ENCODE results near the gene EIF4G3.

Gene EIF4G3

DNA sequence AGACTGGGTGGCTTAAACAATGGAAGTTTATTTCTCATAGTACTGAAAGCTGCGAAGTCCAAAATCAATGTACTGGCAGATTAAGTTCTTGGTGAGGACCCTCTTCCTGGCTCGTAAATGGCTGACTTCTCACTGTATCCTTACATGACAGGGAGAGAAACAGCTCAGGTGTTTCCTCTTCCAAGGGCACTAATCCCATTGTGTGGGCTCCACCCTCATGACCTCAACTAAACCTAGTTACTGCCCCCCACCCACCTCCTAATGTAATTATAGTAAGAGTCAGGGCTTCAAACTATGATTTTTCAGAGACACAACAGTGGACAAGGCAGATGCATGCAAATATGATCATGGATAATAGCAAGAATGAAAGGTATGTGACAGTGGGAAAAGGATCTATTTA, 308.4 kb downstream of the EIF4G3 start:
- no peak for ATAC-seq
- TF ChIP-seq SNAI2 (CRISPR knock-in tag; IDR thresholded peaks at IDR 0.05) (no peak), ISL1 (CRISPR knock-in tag; IDR thresholded peaks at IDR 0.05) (no peak), CSDC2 (CRISPR knock-in tag; IDR thresholded peaks at IDR 0.05) (no peak)
- TF ChIP-seq, protein P1, sequence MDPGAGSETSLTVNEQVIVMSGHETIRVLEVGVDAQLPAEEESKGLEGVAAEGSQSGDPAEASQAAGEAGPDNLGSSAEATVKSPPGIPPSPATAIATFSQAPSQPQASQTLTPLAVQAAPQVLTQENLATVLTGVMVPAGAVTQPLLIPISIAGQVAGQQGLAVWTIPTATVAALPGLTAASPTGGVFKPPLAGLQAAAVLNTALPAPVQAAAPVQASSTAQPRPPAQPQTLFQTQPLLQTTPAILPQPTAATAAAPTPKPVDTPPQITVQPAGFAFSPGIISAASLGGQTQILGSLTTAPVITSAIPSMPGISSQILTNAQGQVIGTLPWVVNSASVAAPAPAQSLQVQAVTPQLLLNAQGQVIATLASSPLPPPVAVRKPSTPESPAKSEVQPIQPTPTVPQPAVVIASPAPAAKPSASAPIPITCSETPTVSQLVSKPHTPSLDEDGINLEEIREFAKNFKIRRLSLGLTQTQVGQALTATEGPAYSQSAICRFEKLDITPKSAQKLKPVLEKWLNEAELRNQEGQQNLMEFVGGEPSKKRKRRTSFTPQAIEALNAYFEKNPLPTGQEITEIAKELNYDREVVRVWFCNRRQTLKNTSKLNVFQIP (CRISPR knock-in tag; IDR thresholded peaks at IDR 0.05; ENCODE audit: borderline replicate concordance, low read depth) = no peak

DNA sequence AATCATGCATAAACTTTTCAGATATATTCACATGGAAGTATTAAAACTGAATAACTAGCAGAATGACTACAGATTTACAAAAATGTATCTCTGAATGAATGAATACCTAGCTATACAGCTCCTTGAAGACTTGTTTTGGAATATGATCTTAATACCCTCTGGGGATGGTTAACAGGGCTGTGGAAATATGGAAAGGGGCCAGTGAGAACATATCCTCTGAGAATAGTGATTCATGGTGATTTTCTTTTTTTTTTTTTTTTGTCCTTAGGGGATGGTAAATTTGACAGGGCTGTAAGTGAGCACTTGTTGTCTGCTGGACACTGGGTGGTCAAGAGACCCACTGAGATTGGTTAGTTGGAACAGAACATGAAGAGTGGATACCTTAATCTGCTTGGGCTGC, 308.9 kb downstream of the EIF4G3 start:
- TF ChIP-seq, protein P2, sequence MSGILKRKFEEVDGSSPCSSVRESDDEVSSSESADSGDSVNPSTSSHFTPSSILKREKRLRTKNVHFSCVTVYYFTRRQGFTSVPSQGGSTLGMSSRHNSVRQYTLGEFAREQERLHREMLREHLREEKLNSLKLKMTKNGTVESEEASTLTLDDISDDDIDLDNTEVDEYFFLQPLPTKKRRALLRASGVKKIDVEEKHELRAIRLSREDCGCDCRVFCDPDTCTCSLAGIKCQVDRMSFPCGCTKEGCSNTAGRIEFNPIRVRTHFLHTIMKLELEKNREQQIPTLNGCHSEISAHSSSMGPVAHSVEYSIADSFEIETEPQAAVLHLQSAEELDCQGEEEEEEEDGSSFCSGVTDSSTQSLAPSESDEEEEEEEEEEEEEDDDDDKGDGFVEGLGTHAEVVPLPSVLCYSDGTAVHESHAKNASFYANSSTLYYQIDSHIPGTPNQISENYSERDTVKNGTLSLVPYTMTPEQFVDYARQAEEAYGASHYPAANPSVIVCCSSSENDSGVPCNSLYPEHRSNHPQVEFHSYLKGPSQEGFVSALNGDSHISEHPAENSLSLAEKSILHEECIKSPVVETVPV (CRISPR knock-in tag; IDR thresholded peaks at IDR 0.05) = no peak
- TF ChIP-seq TCF4 (CRISPR knock-in tag; IDR thresholded peaks at IDR 0.05; ENCODE audit: borderline replicate concordance) = no peak
- TF ChIP-seq PPARA (CRISPR knock-in tag; IDR thresholded peaks at IDR 0.05; ENCODE audit: borderline replicate concordance) = no peak
- TF ChIP-seq, protein P1 (CRISPR knock-in tag; IDR thresholded peaks at IDR 0.05; ENCODE audit: borderline replicate concordance, low read depth) = no peak
- no peak for TF ChIP-seq ZC3H10 (CRISPR knock-in tag; IDR thresholded peaks at IDR 0.05)
- no peak for TF ChIP-seq TOX (CRISPR knock-in tag; IDR thresholded peaks at IDR 0.05; ENCODE audit: borderline replicate concordance)
- TF ChIP-seq ISL1 (CRISPR knock-in tag; IDR thresholded peaks at IDR 0.05) = no peak
- TF ChIP-seq CSDC2 (CRISPR knock-in tag; IDR thresholded peaks at IDR 0.05) = no peak
- TF ChIP-seq ZFP30 (CRISPR knock-in tag; IDR thresholded peaks at IDR 0.05) = no peak
- no peak for TF ChIP-seq ARNTL (CRISPR knock-in tag; IDR thresholded peaks at IDR 0.05; ENCODE audit: borderline replicate concordance, low read depth)
- no peak for TF ChIP-seq ZFP3 (CRISPR knock-in tag; IDR thresholded peaks at IDR 0.05)
- TF ChIP-seq RARB (CRISPR knock-in tag; IDR thresholded peaks at IDR 0.05) = no peak
- TF ChIP-seq, protein P3, sequence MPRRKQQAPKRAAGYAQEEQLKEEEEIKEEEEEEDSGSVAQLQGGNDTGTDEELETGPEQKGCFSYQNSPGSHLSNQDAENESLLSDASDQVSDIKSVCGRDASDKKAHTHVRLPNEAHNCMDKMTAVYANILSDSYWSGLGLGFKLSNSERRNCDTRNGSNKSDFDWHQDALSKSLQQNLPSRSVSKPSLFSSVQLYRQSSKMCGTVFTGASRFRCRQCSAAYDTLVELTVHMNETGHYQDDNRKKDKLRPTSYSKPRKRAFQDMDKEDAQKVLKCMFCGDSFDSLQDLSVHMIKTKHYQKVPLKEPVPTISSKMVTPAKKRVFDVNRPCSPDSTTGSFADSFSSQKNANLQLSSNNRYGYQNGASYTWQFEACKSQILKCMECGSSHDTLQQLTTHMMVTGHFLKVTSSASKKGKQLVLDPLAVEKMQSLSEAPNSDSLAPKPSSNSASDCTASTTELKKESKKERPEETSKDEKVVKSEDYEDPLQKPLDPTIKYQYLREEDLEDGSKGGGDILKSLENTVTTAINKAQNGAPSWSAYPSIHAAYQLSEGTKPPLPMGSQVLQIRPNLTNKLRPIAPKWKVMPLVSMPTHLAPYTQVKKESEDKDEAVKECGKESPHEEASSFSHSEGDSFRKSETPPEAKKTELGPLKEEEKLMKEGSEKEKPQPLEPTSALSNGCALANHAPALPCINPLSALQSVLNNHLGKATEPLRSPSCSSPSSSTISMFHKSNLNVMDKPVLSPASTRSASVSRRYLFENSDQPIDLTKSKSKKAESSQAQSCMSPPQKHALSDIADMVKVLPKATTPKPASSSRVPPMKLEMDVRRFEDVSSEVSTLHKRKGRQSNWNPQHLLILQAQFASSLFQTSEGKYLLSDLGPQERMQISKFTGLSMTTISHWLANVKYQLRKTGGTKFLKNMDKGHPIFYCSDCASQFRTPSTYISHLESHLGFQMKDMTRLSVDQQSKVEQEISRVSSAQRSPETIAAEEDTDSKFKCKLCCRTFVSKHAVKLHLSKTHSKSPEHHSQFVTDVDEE (CRISPR knock-in tag; IDR thresholded peaks at IDR 0.05) = no peak
- no peak for ATAC-seq

DNA sequence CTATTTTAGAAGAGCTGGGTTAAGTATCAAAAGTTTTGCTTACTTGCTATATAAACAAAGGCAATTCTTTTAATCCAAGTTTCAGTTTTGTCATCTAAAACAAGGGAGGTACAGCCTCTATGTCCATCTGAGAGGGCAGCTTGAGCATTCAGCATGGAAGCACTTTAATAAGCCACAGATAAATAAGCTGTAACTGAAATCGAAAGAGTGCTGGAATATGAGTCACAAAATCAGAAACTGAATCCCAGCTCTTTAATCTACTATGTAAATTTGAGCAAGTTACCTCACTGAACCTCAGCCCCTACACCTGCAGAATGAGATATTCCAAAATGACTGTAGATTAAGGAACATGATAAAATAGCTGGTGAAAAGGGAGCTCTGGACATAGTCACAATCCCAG, 309.6 kb downstream of the EIF4G3 start:
- TF ChIP-seq, protein P1 (CRISPR knock-in tag; IDR thresholded peaks at IDR 0.05; ENCODE audit: borderline replicate concordance, low read depth) = no peak
- TF ChIP-seq SNAI2 (CRISPR knock-in tag; IDR thresholded peaks at IDR 0.05) = no peak
- TF ChIP-seq GLIS3 (CRISPR knock-in tag; IDR thresholded peaks at IDR 0.05) = no peak
- no peak for ATAC-seq

DNA sequence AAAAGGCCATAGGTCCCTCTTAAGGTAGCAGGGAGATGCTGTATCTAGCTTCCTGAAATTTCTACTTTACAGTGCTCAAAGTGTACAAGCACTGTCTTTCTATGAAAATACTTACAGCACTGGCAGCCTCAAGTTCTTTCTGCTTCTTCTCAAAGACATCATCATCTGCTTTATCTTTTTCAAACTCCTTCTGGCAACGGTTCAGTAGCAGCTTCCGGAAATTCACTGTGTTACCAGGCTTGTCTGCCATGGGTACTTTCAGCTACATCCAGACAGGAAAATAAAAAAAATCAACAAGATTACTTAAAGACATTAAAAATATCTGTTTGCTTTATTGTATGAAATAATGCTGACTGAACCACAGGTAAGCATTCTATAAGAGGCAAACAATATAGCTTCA, 311.7 kb downstream of the EIF4G3 start:
- TF ChIP-seq, protein P4, sequence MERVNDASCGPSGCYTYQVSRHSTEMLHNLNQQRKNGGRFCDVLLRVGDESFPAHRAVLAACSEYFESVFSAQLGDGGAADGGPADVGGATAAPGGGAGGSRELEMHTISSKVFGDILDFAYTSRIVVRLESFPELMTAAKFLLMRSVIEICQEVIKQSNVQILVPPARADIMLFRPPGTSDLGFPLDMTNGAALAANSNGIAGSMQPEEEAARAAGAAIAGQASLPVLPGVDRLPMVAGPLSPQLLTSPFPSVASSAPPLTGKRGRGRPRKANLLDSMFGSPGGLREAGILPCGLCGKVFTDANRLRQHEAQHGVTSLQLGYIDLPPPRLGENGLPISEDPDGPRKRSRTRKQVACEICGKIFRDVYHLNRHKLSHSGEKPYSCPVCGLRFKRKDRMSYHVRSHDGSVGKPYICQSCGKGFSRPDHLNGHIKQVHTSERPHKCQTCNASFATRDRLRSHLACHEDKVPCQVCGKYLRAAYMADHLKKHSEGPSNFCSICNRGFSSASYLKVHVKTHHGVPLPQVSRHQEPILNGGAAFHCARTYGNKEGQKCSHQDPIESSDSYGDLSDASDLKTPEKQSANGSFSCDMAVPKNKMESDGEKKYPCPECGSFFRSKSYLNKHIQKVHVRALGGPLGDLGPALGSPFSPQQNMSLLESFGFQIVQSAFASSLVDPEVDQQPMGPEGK (CRISPR knock-in tag; IDR thresholded peaks at IDR 0.05; ENCODE audit: borderline replicate concordance) = no peak
- TF ChIP-seq TOX (CRISPR knock-in tag; IDR thresholded peaks at IDR 0.05; ENCODE audit: borderline replicate concordance) = no peak
- ATAC-seq = no peak
